CD4-positive, CD25-positive, alpha-beta regulatory T cell (primary cell): ENCODE measurements around the gene TRMT6. TPM values are rescaled to one million over a fixed set of nuclear protein-coding genes. Genes with fewer than 3 reads are reported as not detected.

ENCODE experiments used
- ATAC-seq, 2 donors: fragments of 150-1000 bp; cut with Tn5 transposase; one replicate each; pipeline ENCODE4 v1.10.0; 2021; ENCODE audit warnings: low read depth in 2 of 2, moderate number of reproducible peaks in 2 of 2, moderate library complexity in 1 of 2
- DNase-seq, 3 donors: peaks; one replicate each; pipeline versions ENCODE4 v3.0.0 to v3.0.0-alpha.2; 2012 to 2022; ENCODE audit warnings: mixed read lengths in 1 of 3
- H3K27ac ChIP-seq: one replicate; pipeline ENCODE4 v1.7.0; 2013; ENCODE audit warnings: mild to moderate bottlenecking, low read length; ENCODE audit not compliant: insufficient read depth, poor library complexity, severe bottlenecking
- H3K27me3 ChIP-seq: one replicate; pipeline ENCODE4 v1.7.0; 2013; ENCODE audit warnings: low read length; ENCODE audit not compliant: control insufficient read depth, insufficient read depth
- H3K36me3 ChIP-seq: one replicate; pipeline ENCODE4 v1.7.0; 2013; ENCODE audit warnings: mild to moderate bottlenecking, low read length, moderate library complexity; ENCODE audit not compliant: control insufficient read depth, insufficient read depth
- H3K4me1 ChIP-seq: 2 replicates; pipeline ENCODE4 v1.7.0; 2013; ENCODE audit warnings: mild to moderate bottlenecking, low read length; ENCODE audit not compliant: insufficient read depth, control insufficient read depth, poor library complexity, severe bottlenecking
- H3K4me3 ChIP-seq: one replicate; pipeline ENCODE4 v1.7.0; 2013; ENCODE audit warnings: low read depth, mild to moderate bottlenecking, low read length, moderate library complexity
- H3K9me3 ChIP-seq, 2 experiments: 1 replicate in 1 of 2; 2 replicates in 1 of 2; pipeline ENCODE4 v1.7.0; 2013; ENCODE audit warnings: low read length in 2 of 2, mild to moderate bottlenecking in 1 of 2, moderate library complexity in 1 of 2; ENCODE audit not compliant: control insufficient read depth in 2 of 2
- H3K27ac Mint-ChIP-seq, 3 donors: one replicate each; pipeline ENCODE4 v1.8.0; 2020 to 2022; ENCODE audit warnings: mild to moderate bottlenecking in 3 of 3, mixed read lengths in 3 of 3, moderate library complexity in 2 of 3
- H3K27me3 Mint-ChIP-seq: one replicate; pipeline ENCODE4 v1.8.0; 2022; ENCODE audit warnings: mild to moderate bottlenecking, mixed read lengths
- H3K36me3 Mint-ChIP-seq: one replicate; pipeline ENCODE4 v1.8.0; 2020; ENCODE audit warnings: mixed read lengths
- H3K4me1 Mint-ChIP-seq, 4 donors: one replicate each; pipeline ENCODE4 v1.8.0; 2020 to 2022; ENCODE audit warnings: mixed read lengths in 4 of 4, mild to moderate bottlenecking in 1 of 4
- H3K4me3 Mint-ChIP-seq, 4 donors: one replicate each; pipeline ENCODE4 v1.8.0; 2020 to 2022; ENCODE audit warnings: mild to moderate bottlenecking in 4 of 4, mixed read lengths in 4 of 4, moderate library complexity in 3 of 4
- H3K9me3 Mint-ChIP-seq, 7 donors: one replicate each; pipeline ENCODE4 v1.8.0; 2020 to 2022; ENCODE audit warnings: mixed read lengths in 7 of 7, mild to moderate bottlenecking in 3 of 7, moderate library complexity in 2 of 7
- polyA plus RNA-seq, 4 donors: library from polyadenylated mRNA; unstranded; fragments of 300-500 nt; fragmentation: Illumina TruSeq; gene quantifications; one replicate each; pipeline ENCODE4 v1.2.3, GENCODE V29; 2021
- total RNA-seq: library from RNA; stranded (reverse); gene quantifications from one replicate; pipeline ENCODE4 v1.2.3, GENCODE V29; 2022

Gene TRMT6
- total and polyA plus RNA-seq, 5 donors from 2014 or later = 10.3 to 13.5 (median 11.3) TPM

DNA sequence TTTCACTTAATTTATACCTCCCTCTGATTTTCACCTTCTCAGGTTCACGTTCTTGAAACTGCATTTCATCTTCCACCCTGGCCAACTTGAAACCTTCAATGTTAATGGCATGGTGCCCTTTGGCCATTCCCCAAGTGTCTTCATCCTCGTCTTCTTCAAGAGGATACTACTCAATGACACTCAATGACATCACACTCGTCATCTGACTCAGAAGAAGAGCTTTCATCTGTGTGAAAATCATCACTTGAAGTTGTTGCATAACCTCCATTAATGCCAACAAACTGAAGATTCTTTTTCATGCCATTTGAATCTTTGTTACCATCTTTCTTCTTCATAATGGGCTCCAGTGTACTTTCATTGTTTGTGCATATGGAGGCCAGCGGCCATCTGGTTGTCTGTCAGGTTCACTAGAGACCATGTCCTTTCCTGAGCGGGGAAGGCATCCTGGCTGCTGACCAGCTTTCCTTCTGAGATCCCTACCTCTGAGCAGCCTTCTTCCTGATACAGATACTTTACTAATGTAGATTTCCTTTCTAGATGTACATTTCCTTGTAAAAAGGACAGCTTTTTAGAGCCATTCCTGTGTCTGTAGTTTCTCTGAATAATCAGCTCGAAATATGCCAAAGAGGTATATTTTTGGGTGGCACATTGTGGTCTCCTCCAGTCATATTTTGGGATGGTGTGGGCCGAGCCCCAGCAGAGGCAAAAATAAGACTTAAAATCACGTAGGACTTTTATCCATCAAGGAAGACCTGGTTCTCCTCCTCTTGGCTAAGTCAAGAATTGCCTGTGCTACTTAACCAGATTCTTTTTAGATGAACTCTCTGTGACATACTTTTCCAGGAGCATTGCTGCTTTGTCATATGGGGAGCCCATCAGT lies 21.3 kb downstream of the TRMT6 start:
- Histone ChIP-seq H3K4me3 (no peak overlapping the region), H3K4me1 (no peaks in the 10 kb centered on the region), H3K36me3 (no peaks in the 10 kb centered on the region), H3K9me3 (no peaks in the 10 kb centered on the region), H3K27ac (no peak overlapping the region), H3K27me3 (no peaks in the 10 kb centered on the region)
- ATAC-seq = no peak
- no peak overlapping the region for H3K4me3 Mint-ChIP-seq
- H3K36me3 Mint-ChIP-seq = no peaks in the 10 kb centered on the region
- peaks cover 0 to 7% (median 3%) of the 10 kb centered on the region in 4 donors for H3K4me1 Mint-ChIP-seq
- no peaks in the 10 kb centered on the region for H3K27me3 Mint-ChIP-seq
- no peak for DNase-seq
- peaks cover 0 to 3% (median 0%) of the 10 kb centered on the region in 7 donors for H3K9me3 Mint-ChIP-seq
- peak overlapping the region in 1 of 3 donors; percentile 53 for H3K27ac Mint-ChIP-seq

DNA sequence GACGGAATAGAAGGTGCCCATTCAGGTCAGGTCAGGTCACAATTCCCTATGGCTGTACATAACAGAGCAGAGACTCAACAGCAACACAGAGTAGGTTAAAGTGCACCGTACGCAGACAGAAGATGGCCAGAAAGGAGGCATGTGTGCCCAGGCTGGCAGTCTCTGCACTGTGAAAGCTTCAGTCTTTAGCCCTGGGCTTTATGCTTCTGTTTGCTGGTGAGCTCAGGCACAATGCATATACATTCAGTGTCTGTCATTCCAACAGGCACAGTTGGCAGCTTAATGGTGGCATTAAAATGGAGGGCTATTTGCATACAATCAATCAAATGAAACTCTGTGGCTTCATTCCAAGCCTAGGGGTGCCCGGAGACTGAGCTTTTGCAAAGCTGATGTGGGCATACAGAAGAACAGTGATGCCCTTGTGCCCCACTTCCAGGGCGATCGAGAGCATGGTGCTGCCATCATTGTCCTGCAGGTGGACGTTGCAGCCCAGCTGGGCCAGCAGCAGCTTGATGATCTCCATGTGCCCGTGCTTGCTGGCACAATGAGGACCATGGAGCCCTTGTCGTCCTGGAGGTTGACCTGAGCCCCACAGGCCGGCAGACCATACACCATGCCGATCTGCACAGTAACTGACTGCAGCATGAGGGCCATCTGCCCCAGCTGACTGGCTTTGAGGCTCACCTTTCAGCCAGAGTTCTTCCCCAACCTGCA lies 22.4 kb downstream of the TRMT6 start:
- Mint-ChIP-seq H3K4me1 (peaks cover 0 to 4% (median 0%) of the 10 kb centered on the region in 4 donors), H3K36me3 (no peaks in the 10 kb centered on the region), H3K4me3 (no peak overlapping the region), H3K27ac (no peak overlapping the region), H3K9me3 (peaks cover 0 to 3% (median 0%) of the 10 kb centered on the region in 7 donors), H3K27me3 (no peaks in the 10 kb centered on the region)
- H3K27me3 ChIP-seq = no peaks in the 10 kb centered on the region
- H3K4me1 ChIP-seq = no peaks in the 10 kb centered on the region
- H3K9me3 ChIP-seq = no peaks in the 10 kb centered on the region
- no peak overlapping the region for H3K27ac ChIP-seq
- ATAC-seq = no peak
- H3K4me3 ChIP-seq = no peak overlapping the region
- no peak for DNase-seq
- H3K36me3 ChIP-seq = no peaks in the 10 kb centered on the region

DNA sequence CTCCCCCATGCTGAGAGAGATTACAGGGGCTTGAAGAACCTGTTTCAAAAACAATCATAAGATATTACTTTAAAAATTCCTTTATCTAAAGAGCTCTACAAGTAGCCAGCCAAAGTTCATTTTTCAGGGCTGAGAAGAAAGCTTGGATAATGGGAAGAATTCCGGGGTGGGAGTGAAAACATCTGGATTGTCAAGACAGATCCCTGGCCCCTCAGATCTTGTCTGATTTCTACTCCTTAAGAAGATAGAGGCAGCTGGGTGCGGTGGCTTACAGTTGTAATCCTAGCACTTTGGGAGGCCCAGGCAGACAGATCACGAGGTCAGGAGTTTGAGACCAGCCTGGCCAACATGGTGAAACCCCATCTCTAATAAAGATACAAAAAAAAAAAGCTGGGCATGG lies 24.8 kb downstream of the TRMT6 start:
- no peaks in the 10 kb centered on the region for H3K36me3 ChIP-seq
- ATAC-seq (no peak), DNase-seq (no peak)
- peaks cover 0 to 1% (median under 1%) of the 10 kb centered on the region in 4 donors for H3K4me1 Mint-ChIP-seq
- no peaks in the 10 kb centered on the region for H3K9me3 ChIP-seq
- H3K27ac Mint-ChIP-seq = no peak overlapping the region
- no peaks in the 10 kb centered on the region for H3K27me3 Mint-ChIP-seq
- no peaks in the 10 kb centered on the region for H3K4me1 ChIP-seq
- H3K9me3 Mint-ChIP-seq = peaks cover 0 to 3% (median 0%) of the 10 kb centered on the region in 7 donors
- H3K4me3 Mint-ChIP-seq = no peak overlapping the region
- H3K27ac ChIP-seq = no peak overlapping the region
- H3K4me3 ChIP-seq = no peak overlapping the region
- H3K27me3 ChIP-seq = no peaks in the 10 kb centered on the region
- no peaks in the 10 kb centered on the region for H3K36me3 Mint-ChIP-seq

DNA sequence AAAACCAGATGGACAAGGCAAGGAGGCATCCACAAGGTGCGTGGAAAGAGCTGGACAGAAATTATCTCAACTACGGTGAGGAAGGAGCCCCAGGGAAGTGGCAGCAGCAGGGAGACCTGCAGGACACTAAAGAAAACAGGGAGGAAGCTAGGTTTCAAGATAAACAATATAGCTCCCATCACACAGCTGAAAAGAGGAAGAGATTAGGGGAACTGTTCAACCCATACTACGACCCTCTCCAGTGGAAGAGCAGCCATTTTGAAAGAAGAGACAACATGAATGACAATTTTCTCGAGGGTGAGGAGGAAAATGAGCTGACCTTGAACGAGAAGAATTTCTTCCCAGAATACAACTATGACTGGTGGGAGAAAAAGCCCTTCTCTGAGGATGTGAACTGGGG lies 26.8 kb downstream of the TRMT6 start:
- DNase-seq = no peak
- Histone ChIP-seq H3K4me1 (peaks cover 16% of the 10 kb centered on the region), H3K36me3 (no peaks in the 10 kb centered on the region), H3K9me3 (no peaks in the 10 kb centered on the region), H3K27me3 (no peaks in the 10 kb centered on the region), H3K4me3 (no peak overlapping the region), H3K27ac (no peak overlapping the region)
- no peak for ATAC-seq
- Mint-ChIP-seq H3K4me3 (no peak overlapping the region), H3K9me3 (no peaks in the 10 kb centered on the region), H3K36me3 (no peaks in the 10 kb centered on the region), H3K4me1 (peaks cover 7 to 20% (median 18%) of the 10 kb centered on the region in 4 donors), H3K27me3 (no peaks in the 10 kb centered on the region), H3K27ac (peak overlapping the region in 1 of 3 donors; percentile 6)

DNA sequence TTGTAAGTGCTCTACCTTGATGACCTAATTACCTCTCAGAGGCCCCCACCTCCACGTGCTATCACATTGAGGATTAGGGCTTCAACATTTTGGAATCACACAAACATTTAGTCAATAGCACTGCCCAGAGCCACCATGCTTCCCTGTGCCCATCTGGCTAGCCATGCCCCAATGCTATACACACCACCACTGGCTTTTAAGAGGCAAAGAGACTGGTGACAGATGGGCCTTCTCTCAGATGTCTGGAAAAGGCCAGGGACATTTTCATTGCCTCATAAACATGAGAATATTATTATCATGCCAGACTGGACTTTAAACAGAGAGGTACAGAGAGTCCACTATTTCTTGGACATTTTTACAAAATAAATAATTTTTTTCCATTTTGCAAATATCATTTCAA lies 29.8 kb downstream of the TRMT6 start:
- DNase-seq (no peak), ATAC-seq (no peak)
- no peak overlapping the region for H3K4me3 Mint-ChIP-seq
- H3K27me3 Mint-ChIP-seq = no peaks in the 10 kb centered on the region
- H3K36me3 Mint-ChIP-seq = no peaks in the 10 kb centered on the region
- no peak overlapping the region for H3K27ac ChIP-seq
- H3K27me3 ChIP-seq = no peaks in the 10 kb centered on the region
- no peaks in the 10 kb centered on the region for H3K9me3 ChIP-seq
- H3K4me3 ChIP-seq = no peak overlapping the region
- H3K4me1 ChIP-seq = peaks cover 16% of the 10 kb centered on the region
- peaks cover 7 to 24% (median 18%) of the 10 kb centered on the region in 4 donors for H3K4me1 Mint-ChIP-seq
- peak overlapping the region in 2 of 3 donors; percentile 11 to 91 for H3K27ac Mint-ChIP-seq
- H3K36me3 ChIP-seq = no peaks in the 10 kb centered on the region
- no peaks in the 10 kb centered on the region for H3K9me3 Mint-ChIP-seq

DNA sequence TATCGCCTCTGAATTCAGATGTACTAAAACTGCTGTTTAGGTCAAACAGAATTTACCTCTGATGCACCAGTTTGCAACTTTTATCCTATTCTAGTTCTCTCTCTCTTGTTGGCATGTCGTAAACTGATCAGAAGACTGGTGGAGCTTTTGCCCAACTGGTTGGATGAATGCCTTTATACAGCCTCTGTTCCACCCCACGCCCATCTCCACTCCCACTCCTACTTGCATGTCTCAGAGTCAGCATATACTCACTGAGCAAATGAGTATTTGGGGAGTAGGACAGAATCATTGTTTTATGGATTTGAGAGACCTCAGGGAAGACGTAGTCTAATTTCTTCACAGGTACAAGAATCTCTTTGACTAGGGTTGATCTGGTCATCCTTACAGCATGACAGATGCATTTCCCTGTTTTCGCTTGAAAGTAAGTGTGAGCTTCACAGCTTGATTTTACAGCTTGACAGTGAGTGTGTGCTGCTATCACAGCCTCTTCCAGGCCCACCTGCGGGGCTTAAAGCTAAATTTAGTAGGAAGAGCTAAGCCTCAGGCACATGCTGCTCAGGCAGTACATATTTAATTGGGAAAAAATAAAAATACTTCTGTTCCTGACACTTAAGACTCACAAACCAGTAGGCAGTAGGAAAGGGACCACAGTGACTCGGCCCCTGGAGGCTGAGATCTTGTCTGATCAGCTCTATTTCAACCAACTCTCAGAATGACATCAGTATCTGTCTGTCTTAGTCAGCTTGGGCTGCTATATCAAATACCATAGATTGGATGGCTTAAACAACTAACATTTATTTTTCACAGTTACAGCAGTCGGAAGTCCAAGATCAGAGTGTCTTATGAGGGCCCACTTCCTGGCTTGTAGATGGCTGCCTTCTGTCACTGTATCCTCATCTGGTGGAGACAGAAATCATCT lies 30.4 kb downstream of the TRMT6 start:
- Histone ChIP-seq H3K4me1 (peaks cover 16% of the 10 kb centered on the region), H3K27me3 (no peaks in the 10 kb centered on the region), H3K4me3 (no peak overlapping the region), H3K36me3 (no peaks in the 10 kb centered on the region), H3K9me3 (no peaks in the 10 kb centered on the region), H3K27ac (peak overlapping the region; percentile 18)
- Mint-ChIP-seq H3K4me1 (peaks cover 7 to 24% (median 18%) of the 10 kb centered on the region in 4 donors), H3K36me3 (no peaks in the 10 kb centered on the region), H3K27ac (peak overlapping the region; percentile 18 to 91 (median 63)), H3K4me3 (no peak overlapping the region), H3K27me3 (no peaks in the 10 kb centered on the region), H3K9me3 (peaks cover 0 to 2% (median 0%) of the 10 kb centered on the region in 7 donors)
- peak; percentile 28 to 35 for ATAC-seq
- DNase-seq = peak in 1 of 3 donors; percentile 45
